GM19397 (cell line): ENCODE results near the gene TSPO.
A peak's percentile ranks its signal among the peaks of the same experiment; 100 is the strongest.
"Not testable (repeated sequence)": the region's sequence is repeated elsewhere in the genome, so short reads cannot be mapped to it uniquely, and the experiment has no call there.

Experiments
- ATAC-seq: cut with Tn5 transposase; IDR thresholded peaks from one replicate; pipeline ENCODE4 v1.9.1; 2021; ENCODE audit warnings: mild to moderate bottlenecking, moderate library complexity; ENCODE audit not compliant: unreplicated experiment

TSPO gene

DNA sequence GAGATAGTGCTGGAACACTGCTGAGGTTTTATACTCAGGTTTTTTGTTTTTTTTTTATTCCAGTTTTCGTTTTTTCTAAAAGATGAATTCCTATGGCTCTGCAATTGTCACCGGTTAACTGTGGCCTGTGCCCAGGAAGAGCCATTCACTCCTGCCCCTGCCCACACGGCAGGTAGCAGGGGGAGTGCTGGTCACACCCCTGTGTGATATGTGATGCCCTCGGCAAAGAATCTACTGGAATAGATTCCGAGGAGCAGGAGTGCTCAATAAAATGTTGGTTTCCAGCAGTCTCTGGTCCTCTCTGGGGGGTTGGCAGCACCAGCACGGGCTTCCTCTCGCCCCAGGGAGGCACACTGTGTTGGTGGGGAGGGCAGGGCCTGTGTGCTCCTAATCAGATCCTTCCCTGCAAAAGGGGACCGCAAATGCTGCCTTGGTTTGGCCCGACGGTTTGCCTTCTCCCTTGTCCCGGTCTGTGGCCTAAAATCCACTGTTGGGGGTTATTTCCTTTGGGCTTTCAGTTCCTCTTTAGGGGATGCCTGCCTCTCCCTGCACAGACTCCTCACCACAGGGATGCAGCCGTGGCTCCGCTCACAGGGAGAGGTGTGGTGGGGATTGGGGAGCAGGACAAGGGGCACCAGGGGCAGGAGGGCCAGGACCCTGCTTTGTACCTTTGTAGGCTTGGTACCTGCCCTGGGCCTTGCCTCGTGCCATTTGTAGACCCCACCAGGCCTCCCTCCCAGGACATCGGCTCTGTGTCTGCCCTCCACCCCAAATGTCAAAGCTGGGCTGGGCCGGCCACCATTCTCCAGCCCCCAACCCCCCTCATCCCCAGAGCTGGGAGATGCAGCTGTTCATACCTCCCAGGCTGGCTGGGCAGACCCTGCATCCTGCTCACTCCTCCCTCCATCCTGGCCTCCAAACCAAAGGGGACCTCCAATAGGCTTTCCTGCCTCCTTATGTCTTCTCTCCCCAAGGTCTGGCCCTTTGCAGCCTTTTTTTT, 21.6 kb upstream of the TSPO start:
- ATAC-seq, result no peak

DNA sequence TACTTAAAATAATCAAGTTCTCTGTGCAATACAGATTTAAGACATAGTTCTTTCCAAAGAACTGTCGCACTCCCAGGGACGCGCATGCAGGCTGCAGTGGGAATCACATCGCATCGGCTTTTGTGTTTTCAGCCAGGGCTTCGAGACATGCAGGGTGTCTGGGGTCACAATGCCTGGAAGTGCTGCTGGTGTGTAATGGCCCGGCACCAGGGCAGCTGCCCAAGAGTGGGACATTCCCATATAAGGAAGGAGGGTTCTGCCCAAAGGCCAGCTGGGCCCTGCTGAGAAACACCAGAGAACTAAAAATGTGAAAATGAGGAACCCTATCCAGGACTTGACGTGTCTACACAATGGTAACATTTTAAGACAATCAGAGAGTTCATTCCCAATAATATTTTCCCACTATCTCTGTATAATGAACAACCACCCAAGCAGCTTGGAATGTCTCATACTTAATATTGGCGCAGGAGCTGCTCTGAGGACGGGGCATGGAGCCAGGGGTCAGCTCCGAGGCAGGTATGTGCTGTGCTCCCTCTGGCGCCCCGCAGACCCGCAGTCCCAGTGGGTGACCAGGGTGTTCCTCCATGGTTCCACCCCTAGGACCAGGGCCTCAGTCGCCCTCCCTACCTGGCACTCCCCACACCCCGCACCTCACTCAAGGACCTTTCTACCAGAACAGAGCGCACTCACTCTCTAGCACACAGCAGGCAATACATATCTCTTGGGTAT, 19.4 kb upstream of the TSPO start:
- ATAC-seq, result no peak

DNA sequence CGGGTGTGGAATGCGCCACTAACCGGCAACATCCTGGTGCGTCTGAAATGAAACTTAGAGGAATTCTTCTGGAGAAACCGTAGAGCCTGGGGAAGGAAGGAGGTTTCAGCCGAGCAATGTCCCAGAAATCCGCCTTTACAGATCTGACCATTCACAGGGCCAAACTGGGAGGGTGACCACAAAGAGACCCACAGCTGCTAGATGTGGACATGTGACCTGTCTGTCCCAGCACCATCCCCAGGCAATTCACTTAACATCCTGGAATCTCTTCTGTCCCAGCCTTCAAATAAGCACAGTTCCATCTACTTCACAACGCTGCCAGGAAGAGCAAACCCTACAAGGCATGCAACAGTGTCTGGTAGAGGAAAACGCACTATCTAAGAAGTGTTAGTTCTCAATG, 18.0 kb upstream of the TSPO start:
- no peak for ATAC-seq

DNA sequence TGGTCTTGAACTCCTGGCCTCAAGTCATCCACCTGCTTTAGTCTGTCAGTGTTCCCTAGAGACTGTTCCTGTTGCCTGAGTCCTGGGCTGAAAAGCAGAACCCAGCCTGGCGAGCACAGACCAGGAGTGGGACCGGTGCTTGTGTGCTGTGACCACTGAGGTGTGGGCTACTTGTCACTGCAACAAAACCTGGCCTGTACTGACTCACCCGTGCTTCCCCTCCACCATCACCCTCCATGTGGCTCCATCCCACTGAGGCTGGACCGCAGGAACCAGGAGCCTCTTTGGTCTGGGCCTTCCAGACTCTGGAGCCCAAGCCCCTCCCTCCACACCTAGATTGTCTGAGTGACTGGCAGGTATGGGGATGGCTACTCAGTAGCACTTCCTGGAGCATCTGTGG, 16.8 kb upstream of the TSPO start:
- no peak for ATAC-seq

DNA sequence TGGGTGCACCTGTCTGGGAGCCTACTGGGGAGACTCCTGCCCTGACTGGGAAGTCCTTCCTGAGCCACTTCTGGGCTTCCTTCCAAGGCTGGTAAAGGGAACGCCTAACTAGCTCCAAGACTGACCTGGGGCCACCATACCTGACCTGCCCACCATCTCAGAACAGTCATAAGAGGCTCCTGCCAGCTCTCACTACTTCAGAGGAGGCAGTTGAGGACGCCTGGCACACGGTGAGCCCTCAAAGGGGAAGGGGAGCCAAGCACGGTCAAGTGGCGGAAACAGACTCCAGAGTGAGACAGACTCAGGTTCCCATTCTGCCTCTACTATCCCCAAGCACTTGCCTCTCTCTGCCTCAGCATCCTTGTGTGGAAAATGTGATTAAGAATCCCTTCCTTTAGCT, 15.8 kb upstream of the TSPO start:
- ATAC-seq, result no peak

DNA sequence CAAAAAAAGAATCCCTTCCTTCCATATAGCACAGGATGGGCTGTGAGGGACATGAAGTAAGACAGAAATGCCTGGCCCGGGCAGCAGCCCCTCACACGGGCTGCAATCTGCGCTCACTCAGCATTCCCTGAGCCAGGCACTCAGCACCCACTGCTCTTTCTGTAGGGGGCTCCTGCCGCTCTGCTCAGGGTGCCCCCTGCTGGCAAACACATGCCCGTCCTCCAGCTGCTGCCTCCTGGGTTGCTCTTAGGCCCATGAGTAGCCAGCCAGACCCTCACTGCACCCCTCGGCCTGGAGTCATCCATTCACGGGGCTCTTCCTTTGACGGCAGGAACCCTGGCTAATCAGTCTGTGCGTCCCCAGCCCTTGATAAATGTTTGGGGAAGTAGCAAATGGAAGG, 15.1 kb upstream of the TSPO start:
- ATAC-seq, result no peak

DNA sequence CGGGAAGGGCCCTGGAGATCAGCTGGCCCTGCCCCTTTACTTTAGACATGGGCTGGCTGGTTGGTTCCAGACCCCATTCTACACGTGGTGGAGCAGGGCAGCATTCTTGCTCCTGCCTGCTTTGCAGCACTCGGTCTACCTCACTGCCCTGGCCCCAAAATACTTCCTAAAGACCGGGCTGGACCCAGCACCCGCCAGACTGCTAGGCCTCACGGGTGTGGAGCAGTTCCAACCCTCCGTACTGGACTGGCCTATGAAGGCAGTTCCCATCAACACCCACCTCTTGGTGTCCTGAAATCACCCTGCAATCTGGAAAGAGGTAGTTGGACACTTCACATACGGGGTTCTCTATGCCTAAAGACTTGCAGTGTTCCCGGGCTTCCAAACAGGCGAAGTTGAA, 14.6 kb upstream of the TSPO start:
- ATAC-seq, result no peak

DNA sequence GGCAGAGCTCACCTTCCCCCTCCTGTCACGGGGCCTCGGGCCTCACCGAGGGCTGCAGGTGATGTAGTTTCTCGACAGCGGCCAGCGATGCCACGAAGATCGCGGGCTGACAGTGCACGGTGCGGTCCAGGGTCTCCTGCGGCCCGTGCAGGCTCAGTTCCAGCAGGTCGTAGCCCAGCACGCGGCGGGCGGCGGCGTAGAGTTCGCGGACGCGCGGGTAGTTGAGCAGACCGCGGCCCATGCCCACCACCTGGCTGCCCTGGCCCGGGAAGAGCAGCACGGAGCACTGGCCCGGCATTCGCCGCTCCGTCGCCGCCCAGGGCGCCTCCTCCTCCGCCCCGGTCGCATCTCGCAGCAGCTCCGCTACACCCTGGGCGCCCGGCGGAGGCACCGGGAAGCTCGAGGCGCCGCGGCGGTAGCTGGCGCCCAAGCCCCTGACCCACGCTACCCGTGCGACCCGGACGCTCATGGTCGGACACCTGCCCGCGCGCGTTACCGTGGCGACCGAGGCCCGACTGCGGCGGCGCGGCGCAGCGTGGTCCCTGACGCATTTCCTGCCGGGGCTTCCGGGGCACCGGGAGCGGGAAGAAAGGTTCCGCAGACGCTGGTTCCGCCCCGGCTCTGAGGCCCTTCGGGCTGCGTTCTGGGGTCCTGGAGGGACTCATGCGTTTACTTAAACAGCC, 8.3 kb upstream of the TSPO start, which contains the start of gene MCAT:
Gene MCAT (minus strand): TSS at position 519 of the 683 bp plus-strand sequence. CDS start 50 bp downstream, at position 469.
- ATAC-seq, result peak; percentile 85

DNA sequence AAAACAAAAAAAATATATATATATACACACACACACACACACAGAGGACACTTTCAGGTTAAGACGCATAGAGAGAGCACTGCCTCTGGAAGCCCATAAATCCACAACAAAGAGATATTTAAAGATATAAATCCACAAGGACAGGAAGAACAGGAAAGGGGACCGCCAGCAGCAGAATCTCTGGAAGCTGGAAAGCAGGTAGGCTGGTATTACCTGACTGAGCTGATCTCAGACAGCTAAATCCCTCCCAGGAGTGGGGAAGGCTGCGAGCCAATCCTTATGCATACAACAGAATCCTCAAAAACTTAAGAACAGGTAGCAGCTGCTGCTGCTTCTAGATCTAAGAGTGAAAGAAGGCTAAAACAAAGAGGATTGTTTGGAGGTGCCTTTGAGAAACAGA, 6.4 kb upstream of the TSPO start:
- no peak for ATAC-seq

DNA sequence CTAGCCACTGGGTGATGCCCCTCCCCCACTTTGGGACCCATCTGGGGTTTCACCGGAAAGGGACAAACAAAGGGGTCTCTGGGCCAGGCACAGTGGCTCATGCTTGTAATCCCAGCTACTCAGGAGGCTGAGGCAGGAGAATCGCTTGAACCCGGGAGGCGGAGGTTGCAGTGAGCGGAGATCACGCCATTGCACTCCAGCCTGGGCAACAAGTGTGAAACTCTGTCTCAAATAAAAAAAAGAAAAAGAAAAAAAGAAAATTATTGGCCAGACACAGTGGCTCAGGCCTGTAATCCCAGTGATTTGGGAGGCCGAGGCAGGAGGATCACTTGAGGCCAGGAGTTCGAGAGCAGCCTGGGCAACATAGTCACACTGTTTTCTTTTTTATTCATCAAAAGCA, 6.0 kb upstream of the TSPO start:
- not testable (repeated sequence) for ATAC-seq

DNA sequence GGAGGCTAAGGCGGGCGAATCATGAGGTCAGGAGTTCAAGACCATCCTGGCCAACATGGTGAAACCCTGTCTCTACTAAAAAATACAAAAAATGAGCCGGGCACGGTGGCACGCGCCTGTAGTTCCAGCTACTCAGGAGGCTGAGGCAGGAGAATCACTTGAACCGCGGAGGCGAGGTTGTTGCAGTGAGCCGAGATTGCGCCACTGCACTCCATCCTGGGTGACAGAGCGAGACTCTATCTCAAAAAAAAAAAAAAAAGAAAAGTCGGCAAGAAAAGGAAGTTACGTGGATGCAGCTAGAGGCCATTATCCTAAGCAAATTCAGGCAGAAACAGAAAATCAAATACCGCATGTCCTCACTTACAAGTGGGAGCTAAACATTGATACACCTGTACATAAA, 5.0 kb upstream of the TSPO start:
- not testable (repeated sequence) for ATAC-seq

DNA sequence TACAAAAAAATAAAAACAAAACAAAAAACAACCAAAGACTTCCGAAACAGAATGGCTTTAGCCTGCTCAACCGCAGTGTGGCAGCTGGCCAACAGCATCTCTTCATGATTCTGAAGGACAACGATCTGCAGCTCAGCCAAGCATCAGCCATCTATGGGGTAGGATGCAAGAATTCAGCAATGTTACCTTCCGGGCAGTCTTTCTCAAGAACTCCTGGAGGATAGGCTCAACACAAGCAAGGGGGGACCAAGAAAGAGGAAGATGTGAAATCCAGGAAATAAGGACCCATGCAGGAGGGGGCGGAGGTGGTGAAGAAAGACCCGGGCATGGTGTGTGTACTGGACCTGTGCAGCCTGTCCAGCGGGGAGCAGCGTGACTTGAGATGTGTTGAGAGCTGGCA, 3.5 kb upstream of the TSPO start:
- no peak for ATAC-seq

DNA sequence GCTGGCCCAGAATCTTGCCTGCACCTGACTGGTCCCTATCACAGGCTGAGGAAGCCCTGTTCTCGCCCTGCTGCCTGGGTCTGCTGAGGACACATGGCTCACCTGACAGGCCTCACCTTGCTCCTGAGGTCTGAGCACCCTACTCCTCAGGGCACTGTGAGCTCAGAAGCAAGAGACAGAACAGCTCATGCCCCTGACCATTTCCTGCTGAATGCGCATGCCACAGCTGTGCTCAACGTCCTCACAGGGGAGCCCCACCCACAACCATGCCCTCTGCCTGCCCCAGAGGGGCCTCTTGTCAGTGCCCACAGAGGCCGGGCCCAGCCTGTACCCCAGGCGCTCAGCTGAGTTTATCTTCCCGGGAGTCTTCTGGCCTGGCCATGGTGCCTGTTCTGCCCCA, 2.8 kb upstream of the TSPO start:
- ATAC-seq, result no peak

DNA sequence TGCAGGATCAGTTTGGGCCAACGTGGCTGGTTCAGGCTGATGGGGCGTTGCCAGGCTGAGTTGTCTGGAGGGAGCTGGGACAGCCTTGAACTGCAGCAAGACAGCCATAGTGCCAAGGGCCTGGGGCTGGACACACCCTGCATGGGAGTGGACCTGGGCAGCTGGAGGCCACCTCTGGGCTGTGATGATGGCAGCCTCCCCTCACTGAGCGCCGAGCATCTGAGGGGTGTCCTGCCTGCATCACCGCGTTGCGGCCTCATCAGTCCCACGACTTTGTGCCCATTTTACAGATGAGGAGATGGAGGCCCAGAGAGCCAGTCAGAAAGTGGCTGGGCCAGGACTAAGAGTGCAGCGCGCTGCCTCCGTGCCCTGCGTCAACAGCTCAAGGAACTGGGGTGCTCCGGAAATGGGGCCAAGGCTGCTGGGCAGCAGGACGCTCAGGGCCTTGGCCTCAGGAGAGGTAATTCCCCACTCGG, 590 bp upstream of the TSPO start:
- ATAC-seq, result no peak

DNA sequence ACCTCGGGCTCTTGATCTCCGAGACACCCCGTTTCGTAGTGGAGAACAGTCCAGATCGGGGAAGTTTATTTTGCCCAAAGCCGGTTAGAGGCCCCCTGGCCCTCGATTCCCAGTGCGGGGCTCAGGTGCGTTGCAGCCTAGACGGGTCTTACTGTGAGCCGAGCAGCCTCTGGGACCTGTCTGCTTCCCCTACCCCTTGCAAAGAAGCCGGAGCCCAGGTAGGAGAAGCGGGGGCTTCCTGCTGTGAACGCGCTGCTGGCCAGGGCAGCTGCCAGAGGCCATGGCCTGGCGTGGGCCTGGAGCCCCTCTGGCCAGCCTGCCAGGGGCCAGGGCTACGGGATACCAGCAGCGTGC, 621 bp downstream of the TSPO start:
- ATAC-seq, result no peak

DNA sequence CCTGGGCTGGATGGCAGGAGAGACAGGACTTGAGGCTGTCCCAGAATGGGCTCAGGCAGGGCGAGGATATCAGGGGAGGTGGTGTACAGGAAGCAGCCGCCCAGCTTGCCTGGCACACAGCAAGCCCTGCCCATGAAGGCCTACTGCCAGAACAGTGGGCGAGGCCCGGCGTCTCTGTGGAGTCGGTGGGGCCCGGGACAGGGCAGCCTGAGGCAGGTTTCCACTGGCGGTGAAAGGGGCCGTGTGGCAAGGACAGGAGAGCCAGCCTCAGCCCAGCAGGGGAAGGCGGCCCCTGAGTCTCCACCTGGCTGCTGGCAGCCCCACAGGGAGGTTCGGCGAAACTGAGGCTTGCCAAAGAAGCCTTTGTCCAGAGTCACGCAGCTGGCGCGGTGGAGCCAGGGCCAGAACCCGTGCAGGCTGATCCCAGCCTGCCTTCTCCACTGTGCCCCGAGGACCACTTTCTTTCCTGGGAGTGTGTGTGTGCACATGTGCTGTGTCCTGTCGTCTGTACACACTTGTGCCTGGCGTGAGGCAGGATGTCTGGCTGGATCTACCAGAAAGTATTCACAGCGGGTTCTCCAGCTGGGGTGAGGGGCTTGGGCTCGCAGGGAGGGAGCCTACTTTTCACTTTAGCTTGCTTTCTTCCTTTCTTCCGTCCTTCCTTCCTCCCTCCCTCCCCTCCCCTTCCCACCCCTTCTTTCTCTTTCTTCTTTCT, 1.2 kb downstream of the TSPO start:
- no peak for ATAC-seq

DNA sequence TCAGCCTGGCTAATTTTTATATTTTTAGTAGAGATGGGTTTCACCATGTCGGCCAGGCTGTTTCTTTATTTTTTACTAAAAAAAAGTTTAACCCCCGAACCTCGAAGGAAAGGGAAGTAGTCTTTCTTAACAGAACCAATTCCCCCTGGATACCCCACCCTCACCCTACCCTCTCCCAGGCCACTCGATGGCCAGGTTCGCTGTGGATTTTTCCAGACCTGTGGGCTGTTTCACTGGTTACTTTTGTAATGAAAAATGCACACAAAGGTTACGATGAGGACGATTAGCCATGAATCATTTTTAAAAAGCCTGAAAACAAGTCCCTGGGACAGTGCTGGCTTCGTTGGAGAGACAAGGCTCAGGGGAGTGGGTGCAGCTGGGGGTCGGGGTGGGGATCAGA, 2.5 kb downstream of the TSPO start:
- no peak for ATAC-seq

DNA sequence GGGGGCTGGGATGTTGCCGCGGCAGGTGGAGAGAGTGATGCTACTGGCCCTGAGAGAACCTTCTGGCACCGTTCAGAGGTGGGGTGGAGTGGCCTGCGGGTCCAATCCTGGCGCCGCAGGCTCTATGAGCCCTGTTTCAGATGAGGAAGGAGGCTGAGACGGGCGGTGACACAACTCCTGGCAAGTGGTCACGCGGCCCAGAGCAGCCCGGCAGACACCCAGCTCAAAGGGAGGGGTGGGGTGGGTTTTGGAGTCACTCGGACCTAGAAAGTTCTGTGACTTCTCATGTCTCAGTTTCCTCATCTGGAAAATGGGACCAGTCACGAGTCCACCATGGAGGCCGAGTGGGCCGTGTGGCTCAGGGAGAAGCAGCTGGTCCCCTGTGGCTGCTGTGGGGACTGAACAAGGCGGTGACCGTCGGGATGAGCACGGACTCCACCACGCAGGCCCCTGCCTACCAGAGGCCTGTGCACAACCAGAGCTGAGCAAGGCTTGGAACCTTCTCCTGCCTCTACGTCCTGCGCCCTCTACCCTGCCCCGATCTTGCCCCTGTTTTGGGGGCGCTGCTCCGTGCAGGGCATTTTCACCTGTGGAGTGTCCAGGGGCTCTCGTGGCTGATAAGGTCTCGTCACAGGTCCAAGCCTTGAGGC, 3.7 kb downstream of the TSPO start:
- no peak for ATAC-seq

DNA sequence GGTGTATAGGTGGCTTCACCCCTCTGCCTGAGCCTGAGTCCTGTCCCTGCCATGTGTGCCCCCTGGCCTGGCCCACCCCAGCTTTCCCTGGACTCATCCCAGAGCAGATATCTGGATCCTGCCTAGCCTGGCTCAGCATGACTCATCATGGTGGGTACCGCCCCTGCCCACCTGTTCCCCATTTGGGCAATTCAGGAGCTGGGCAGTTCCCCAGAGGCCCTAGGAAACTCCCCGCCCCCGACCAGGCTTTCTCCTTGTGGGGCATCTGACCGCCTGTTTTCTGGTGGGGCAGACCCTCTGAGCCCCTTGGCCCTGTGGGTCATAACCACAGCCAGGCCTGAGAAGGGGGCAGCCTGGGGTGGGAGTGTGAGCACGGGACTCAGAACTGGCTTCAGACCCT, 4.4 kb downstream of the TSPO start:
- no peak for ATAC-seq

DNA sequence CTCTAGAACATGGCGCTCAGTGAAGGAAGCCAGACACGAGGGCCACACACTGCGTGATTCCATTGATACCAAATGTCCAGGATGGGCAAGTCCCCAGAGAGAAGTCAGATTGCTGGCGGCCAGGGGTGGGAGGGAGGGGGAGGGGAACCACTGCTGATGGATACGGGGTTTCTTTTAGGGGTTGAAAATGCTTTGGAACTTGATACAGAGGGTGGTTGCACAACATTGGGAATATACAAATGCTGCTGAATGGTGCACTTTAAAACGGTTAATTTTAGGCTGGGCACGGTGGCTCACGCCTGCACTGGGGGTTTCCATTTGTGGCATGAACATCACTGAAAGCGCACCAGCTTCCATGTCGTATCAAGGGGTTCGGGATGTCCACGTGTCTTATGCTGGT, 5.1 kb downstream of the TSPO start:
- no peak for ATAC-seq
